Thyroid gland (tissue), 4 donors: ENCODE data around the gene OR4Q2. TPM values are rescaled to one million over a fixed set of nuclear protein-coding genes. Genes with fewer than 3 reads are reported as not detected.

Experiments used
- DNase-seq, 2 donors: peaks; one replicate each; pipeline ENCODE4 v3.0.0-alpha.2; 2019
- H3K27ac ChIP-seq, 3 donors: fragments of 200-600 bp; sonication (generic); 1 replicate in 2 of 3; 2 replicates in 1 of 3; pipeline ENCODE4 v1.5.1; 2016 to 2019; ENCODE audit warnings: mild to moderate bottlenecking in 1 of 3, moderate library complexity in 1 of 3
- H3K27me3 ChIP-seq: fragments of 200-600 bp; sonication (generic); one replicate; pipeline ENCODE4 v1.5.1; 2019
- H3K36me3 ChIP-seq, 2 donors: fragments of 200-600 bp; sonication (generic); one replicate each; pipeline ENCODE4 v1.5.1; 2016 to 2019
- H3K4me1 ChIP-seq, 2 donors: fragments of 200-600 bp; sonication (generic); one replicate each; pipeline ENCODE4 v1.5.1; 2017 to 2019
- H3K4me3 ChIP-seq, 3 donors: fragments of 200-600 bp; sonication (generic); replicated peaks in 1 of 3; 1 replicate in 2 of 3; 2 replicates in 1 of 3; pipeline ENCODE4 v1.5.1; 2016; ENCODE audit warnings: mild to moderate bottlenecking in 1 of 3
- H3K9me3 ChIP-seq: fragments of 200-600 bp; sonication (generic); one replicate; pipeline ENCODE4 v1.5.1; 2017
- CTCF ChIP-seq, 6 experiments: fragments of 200-600 bp in 3 of 6; fragments of 450-650 bp in 3 of 6; sonication (generic) in 3 of 6; IDR thresholded peaks; one replicate each; pipeline ENCODE4 v1.5.1; 2016 to 2019; ENCODE audit warnings: antibody characterized with exemption in 6 of 6, mild to moderate bottlenecking in 2 of 6, inconsistent platforms in 1 of 6, moderate library complexity in 1 of 6
- POLR2A ChIP-seq, 2 donors: fragments of 450-650 bp; IDR thresholded peaks; one replicate each; pipeline ENCODE4 v1.6.1; 2017; ENCODE audit warnings: antibody characterized with exemption in 2 of 2, mild to moderate bottlenecking in 2 of 2, moderate library complexity in 1 of 2
- WGBS, 2 donors: methylation state at CpG; one replicate each; pipeline ENCODE4 v1.1.5; 2017; 5-methylcytosine and 5-hydroxymethylcytosine counted together
- intact Hi-C: fragments of 100-400 bp; cut with DNase I; formaldehyde crosslinking; loops from one replicate; pipeline ENCODE4 v1.15.1; 2023
- total RNA-seq, 4 donors: library from RNA; depleted of rRNA; stranded (reverse); fragments of >200 nt; gene quantifications; one replicate each; pipeline ENCODE4 v1.2.3, GENCODE V29; 2016

Gene OR4Q2
- total RNA-seq, 4 donors from 2014 or later = not detected

- intact Hi-C loops = no loop called here
- H3K27me3 ChIP-seq = no peaks in the 10 kb centered on the region
- WGBS, 2 donors = 68 to 75% methylated on average over 5 of the region's 5 CpGs
- no peak overlapping the region for H3K27ac ChIP-seq
- no peak for DNase-seq
- H3K9me3 ChIP-seq = no peaks in the 10 kb centered on the region
- TF ChIP-seq POLR2A (IDR thresholded peaks at IDR 0.05) (no peak), CTCF (IDR thresholded peaks at IDR 0.05) (no peak)
- H3K4me1 ChIP-seq = no peaks in the 10 kb centered on the region
- no peak overlapping the region for H3K4me3 ChIP-seq
- H3K36me3 ChIP-seq = no peaks in the 10 kb centered on the region
Measured at GRCh38 chr14:20044243-20044642, 42.3 kb downstream of the OR4Q2 start.

- Histone ChIP-seq H3K36me3 (no peaks in the 10 kb centered on the region), H3K27me3 (no peaks in the 10 kb centered on the region), H3K9me3 (no peaks in the 10 kb centered on the region), H3K4me3 (no peak overlapping the region), H3K27ac (no peak overlapping the region), H3K4me1 (no peaks in the 10 kb centered on the region)
- DNase-seq = no peak
- intact Hi-C loops = no loop called here
- TF ChIP-seq CTCF (IDR thresholded peaks at IDR 0.05) (no peak), POLR2A (IDR thresholded peaks at IDR 0.05) (no peak)
- WGBS, 2 donors = 58 to 65% methylated on average over 1 of the region's 1 CpG
Measured at GRCh38 chr14:20048202-20048601, 46.2 kb downstream of the OR4Q2 start.

Other genes with a start within 250 kb of the OR4Q2 start
- gene OR4M1, start 228.7 kb upstream of the OR4Q2 start, total RNA-seq = not detected
- not detected for gene OR4N2, start 198.4 kb upstream of the OR4Q2 start, total RNA-seq
- not detected for gene OR4K2, start 127.0 kb upstream of the OR4Q2 start, total RNA-seq
- not detected for gene OR4K5, start 81.6 kb upstream of the OR4Q2 start, total RNA-seq
- not detected for gene OR4K1, start 71.2 kb upstream of the OR4Q2 start, total RNA-seq
- not detected for gene OR4K15, start 26.6 kb upstream of the OR4Q2 start, total RNA-seq
- not detected for gene OR4K14, start 17.1 kb downstream of the OR4Q2 start, total RNA-seq
- gene OR4K13, start 33.9 kb downstream of the OR4Q2 start, total RNA-seq = not detected
- not detected for gene OR4L1, start 57.9 kb downstream of the OR4Q2 start, total RNA-seq
- not detected for gene OR4K17, start 108.6 kb downstream of the OR4Q2 start, total RNA-seq
- not detected for gene OR4N5, start 136.7 kb downstream of the OR4Q2 start, total RNA-seq
- not detected for gene OR11G2, start 188.7 kb downstream of the OR4Q2 start, total RNA-seq
- not detected for gene OR11H6, start 221.5 kb downstream of the OR4Q2 start, total RNA-seq
- not detected for gene OR11H7, start 226.8 kb downstream of the OR4Q2 start, total RNA-seq
- not detected for gene OR11H4, start 237.1 kb downstream of the OR4Q2 start, total RNA-seq